Adipose tissue (tissue), 3 donors: ENCODE results near the gene RECQL. TPM values are rescaled to one million over a fixed set of nuclear protein-coding genes. Genes with fewer than 3 reads are reported as not detected.
"Not testable (repeated sequence)": the region's sequence is repeated elsewhere in the genome, so short reads cannot be mapped to it uniquely, and the experiment has no call there.

Experiments used
- H3K27ac ChIP-seq: one replicate; pipeline ENCODE4 v1.5.1; 2013; ENCODE audit warnings: low read depth, low read length
- WGBS, 3 donors: extraction: QIAGEN DNeasy Blood & Tissue Kit; methylation state at CpG; one replicate each; pipeline ENCODE4 v1.1.7; 2013; 5-methylcytosine and 5-hydroxymethylcytosine counted together
- polyA plus RNA-seq, 3 donors: library from polyadenylated mRNA; stranded (reverse); fragments of 200-250 nt; gene quantifications; one replicate each; pipeline ENCODE4 v1.2.3, GENCODE V29; 2013
- donor health status: healthy with polysubstance abuse.
- donor health status: Bipolar disorder and iron deficiency.
- donor health status: healthy.

RECQL gene
- polyA plus RNA-seq, 3 donors, result 8.8 to 21.5 (median 20.4) TPM

GRCh38 chr12:21507849-21508248 is 6.4 kb upstream of the RECQL start:
- WGBS, 3 donors, result 82 to 86% (median 82%) methylated on average over 2 of the region's 2 CpGs
- H3K27ac ChIP-seq, result no peak overlapping the region

DNA sequence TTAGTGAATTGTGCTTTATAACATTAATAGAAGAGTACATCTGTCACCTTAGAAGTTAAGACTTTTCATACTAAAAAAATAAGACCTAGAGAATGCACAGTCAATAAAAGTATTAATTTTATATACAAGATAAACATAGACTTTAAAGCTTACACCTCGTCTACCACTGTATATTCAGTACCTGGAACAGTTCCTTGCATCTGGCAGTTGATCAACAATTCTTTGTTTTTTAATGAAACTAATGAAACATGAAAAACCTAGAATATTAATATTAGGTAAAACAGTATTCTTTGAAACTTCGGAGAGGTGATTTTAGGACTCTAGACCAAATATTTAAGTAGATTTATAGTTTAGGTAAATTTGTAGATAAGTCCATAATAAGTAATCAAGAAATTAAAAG is 4.5 kb upstream of the RECQL start:
- no peak overlapping the region for H3K27ac ChIP-seq
- WGBS, 3 donors, result 30 to 76% (median 39%) methylated on average over 2 of the region's 2 CpGs

DNA sequence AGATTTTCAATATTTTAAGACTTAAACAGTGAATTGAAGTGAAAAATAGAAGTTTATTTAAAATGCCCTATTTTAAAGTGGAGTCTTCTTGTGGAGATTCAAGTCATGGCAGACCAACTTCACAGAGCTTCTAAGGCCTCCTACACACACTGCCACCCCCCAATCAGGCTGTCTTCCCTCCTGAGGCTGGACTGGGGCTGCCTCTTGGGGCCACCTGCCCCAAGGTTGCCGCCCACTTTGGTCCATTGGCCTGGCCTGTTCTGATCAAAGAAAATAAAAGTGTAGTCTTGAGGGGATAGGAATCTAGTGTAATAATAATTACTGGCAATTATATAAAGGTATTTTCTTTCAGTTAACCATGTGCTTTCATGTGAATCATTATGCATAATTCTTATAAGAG is 1.4 kb upstream of the RECQL start:
- H3K27ac ChIP-seq, result no peak overlapping the region
- WGBS, 3 donors, result 76 to 91% (median 85%) methylated on average over 1 of the region's 1 CpG

GRCh38 chr12:21502164-21502496 is 695 bp upstream of the RECQL start:
- peak overlapping the region; percentile 88 for H3K27ac ChIP-seq
- 1% methylated on average over 14 of the region's 14 CpGs for WGBS, 3 donors

DNA sequence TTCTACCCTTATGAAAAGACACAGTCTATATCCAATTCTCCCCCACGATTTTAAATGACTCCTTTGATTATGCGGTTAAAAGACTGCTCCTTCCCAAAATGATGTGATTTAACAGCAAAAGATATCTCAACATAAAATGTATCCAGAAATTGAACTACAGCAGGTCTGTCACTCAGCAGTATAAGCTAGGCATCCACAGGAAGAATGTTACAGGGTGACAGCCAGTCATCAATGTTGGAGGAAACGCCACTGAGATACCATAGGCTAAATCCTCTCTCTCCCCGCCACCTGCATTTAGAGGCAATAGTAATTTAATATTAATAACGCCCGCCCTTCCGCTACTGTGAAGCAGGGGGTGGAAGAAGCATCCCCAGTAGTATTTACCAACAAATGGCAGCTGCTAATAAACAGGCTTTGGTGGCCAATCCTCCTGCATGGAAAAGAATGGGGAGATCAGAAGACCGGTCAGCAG is 613 bp downstream of the RECQL start:
- peak overlapping the region; percentile 88 for H3K27ac ChIP-seq
- 7 to 9% (median 8%) methylated on average over 8 of the region's 8 CpGs for WGBS, 3 donors

- H3K27ac ChIP-seq, result no peak overlapping the region
Observed at GRCh38 chr12:21499765-21500164, 1.7 kb downstream of the RECQL start.

DNA sequence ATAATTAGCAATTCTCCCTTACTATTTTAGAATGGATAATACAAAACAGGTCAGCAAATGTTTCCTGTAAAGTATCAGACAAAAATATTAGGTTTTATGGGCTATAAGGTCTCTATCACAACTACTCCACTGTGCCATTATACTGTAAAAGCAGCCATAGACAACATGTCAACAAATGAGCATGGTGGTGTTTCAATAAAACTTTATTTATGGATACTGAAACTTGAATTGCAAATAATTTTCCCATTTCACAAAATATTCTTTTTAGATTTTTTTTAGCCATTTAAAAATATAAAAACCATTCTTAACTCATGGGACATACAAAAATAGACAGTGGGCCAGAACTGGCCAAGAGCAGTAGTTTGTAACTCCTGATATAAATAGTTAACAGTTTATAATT is 15.4 kb downstream of the RECQL start:
- H3K27ac ChIP-seq, result no peak overlapping the region

More at GRCh38 chr12:21499765-21500164, 1.7 kb downstream of the RECQL start:
- 55 to 81% (median 74%) methylated on average over 2 of the region's 2 CpGs for WGBS, 3 donors

DNA sequence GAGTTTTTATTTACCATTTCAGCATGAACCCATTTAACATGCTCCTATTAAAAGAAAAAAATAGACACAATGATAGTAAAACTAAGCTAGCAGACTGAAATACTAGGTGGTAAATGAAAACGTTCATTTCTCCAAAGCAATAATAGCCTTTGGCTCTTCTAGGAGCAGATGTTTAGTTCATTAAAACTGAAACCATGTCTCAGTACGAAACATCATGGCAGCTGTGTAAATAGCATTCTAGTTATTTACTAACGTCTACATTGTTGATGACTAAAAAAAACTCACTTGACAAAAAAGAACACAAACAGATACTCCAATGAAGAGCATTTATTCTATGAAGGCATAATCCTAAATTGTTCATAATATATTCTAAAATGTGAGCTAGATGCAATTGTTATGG is 17.9 kb downstream of the RECQL start:
- H3K27ac ChIP-seq, result no peak overlapping the region
- 59 to 87% (median 85%) methylated on average over 3 of the region's 3 CpGs for WGBS, 3 donors

DNA sequence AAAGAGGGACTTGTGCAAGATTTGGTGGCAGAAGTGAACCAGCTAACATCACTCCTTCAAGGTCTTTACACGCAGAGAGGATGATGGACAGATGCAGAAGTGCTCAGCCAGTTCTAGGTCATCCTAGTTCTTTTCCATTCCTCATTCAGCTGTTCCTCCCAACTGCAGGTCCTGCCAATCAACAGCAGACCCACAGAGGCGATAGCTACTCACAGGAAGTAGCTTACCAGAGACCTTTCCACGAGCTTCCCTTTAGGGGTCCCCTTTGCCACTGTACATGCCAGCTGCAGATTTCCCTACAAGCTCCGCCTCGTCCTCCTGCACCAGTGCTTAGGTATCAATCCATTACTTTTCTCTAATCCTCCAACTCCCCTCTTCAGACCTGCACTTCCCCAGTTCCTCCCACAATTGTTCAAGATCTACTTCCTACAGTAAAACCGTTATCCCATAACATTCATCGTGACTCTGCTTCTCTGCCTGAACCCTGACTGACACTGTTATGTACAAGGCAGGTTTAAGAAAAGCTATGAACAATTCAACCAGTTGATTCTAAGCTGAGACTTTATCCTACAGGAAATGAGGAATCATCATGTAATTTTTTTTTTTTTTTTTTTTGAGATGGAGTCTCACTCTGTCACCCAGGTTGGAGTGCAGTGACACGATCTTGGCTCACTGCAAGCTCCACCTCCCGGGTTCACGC is 22.5 kb downstream of the RECQL start:
- 71 to 89% (median 87%) methylated on average over 10 of the region's 10 CpGs for WGBS, 3 donors
- no peak overlapping the region for H3K27ac ChIP-seq

- WGBS, 3 donors, result 79 to 95% (median 95%) methylated on average over 3 of the region's 3 CpGs
- H3K27ac ChIP-seq, result no peak overlapping the region
Observed at GRCh38 chr12:21476949-21477348, 24.5 kb downstream of the RECQL start.

- 46 to 97% (median 96%) methylated on average over 1 of the region's 1 CpG for WGBS, 3 donors
- no peak overlapping the region for H3K27ac ChIP-seq
Observed at GRCh38 chr12:21475552-21475951, 25.9 kb downstream of the RECQL start.

GRCh38 chr12:21472197-21472823 is 29.1 kb downstream of the RECQL start:
- 91 to 92% (median 92%) methylated on average over 7 of the region's 7 CpGs for WGBS, 3 donors
- no peak overlapping the region for H3K27ac ChIP-seq

DNA sequence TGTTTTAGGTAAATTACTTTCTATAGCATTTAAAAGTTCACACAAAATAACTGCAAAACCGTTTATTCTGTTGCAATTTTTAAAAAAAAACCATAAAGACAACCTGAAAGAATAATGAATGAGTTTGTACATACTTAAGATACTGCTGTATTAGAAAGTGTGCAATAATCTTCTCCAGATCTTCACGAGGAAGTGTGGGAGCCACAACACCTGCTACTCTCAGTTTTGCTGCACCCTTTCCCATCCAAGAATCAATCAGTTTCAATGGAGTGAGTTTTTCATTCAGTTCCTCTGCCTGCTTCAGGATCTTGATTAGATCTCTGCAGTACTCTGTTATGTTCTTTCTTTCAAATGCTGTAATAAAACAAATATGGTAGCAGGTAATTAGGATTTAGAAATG is 30.1 kb downstream of the RECQL start:
- WGBS, 3 donors, result 39 to 81% (median 79%) methylated on average over 2 of the region's 2 CpGs

DNA sequence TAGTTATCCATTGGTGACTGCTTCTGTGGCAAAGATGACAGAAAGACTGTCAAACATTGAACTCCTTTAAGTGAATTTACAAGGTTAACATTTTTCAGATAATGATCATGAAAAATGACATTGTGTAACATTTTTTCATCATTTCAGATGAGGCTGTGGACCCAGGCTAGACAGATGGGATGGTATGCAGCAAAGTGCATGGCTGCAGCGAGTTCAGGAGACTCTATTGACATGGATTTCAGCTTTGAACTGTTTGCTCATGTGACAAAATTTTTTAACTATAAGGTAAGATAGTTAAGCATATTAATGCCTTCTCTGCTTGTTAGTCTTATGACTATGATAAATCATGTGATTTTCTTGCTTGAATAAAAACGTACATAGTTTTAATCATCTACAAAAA is 34.1 kb downstream of the RECQL start:
- not testable (repeated sequence) for H3K27ac ChIP-seq
- WGBS, 3 donors, result 77 to 86% (median 85%) methylated on average over 2 of the region's 2 CpGs

More for the DNA sequence above, 30.1 kb downstream of the RECQL start:
- no peak overlapping the region for H3K27ac ChIP-seq

- no peak overlapping the region for H3K27ac ChIP-seq
- 89 to 95% (median 92%) methylated on average over 2 of the region's 2 CpGs for WGBS, 3 donors
Observed at GRCh38 chr12:21459474-21459873, 42.0 kb downstream of the RECQL start.

DNA sequence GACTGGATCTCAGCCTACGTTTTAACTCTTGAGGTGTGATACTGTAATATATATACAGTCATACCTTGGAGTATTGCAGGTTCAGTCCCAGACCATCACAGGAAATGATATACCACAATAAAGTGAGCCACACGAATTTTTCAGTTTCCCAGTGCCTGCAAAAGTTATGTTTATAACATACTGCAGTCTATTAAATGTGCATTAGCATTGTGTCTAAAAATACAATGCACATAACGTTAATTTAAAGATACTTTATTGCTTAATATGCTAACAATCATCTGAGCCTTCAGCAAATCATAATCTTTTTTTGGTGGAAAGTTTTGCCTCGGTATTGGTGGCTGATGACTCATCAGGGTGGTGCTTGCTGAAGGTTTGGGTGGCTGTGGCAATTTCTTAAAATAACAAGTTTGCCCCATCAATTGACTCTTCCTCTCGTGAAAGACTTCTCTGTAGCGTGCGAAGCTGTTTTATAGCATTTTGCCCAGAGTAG is 45.1 kb downstream of the RECQL start:
- WGBS, 3 donors, result 62 to 74% (median 66%) methylated on average over 7 of the region's 7 CpGs
- no peak overlapping the region for H3K27ac ChIP-seq

DNA sequence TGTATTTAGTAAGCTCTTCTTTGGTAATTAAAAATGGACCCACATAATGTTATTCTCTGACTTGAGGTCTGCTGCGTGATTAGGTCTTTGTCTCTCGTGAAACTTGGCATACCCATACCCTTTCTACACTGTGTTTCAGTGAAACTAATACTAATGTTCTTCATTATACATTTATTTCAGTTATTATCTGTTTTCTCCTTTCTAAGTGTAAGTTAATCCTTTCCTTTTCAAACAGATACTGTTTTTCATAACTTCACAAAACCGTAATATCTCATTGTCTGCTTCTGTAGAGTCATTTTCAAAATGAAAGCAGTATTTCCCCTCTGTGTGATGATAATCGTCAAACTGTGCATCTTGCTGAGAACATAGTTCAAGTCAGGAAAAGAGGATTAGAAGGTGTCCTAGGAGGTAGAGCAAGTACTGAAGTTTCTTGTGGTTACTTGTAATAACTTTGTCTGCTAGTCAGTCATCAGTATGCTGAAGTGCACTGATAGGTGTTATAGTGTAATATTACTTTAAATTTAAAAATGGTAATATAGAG is 48.1 kb downstream of the RECQL start:
- 91 to 98% (median 95%) methylated on average over 4 of the region's 4 CpGs for WGBS, 3 donors
- H3K27ac ChIP-seq, result no peak overlapping the region

GRCh38 chr12:21451529-21451928 is 49.9 kb downstream of the RECQL start:
- H3K27ac ChIP-seq, result no peak overlapping the region
- 0 to 50% (median 47%) methylated on average over 1 of the region's 1 CpG for WGBS, 3 donors

GRCh38 chr12:21444193-21445146 is 57.0 kb downstream of the RECQL start:
- no peak overlapping the region for H3K27ac ChIP-seq
